Right lobe of liver (tissue), 6 donors: ENCODE measurements around the gene DNASE1. TPM values are rescaled to one million over a fixed set of nuclear protein-coding genes. Genes with fewer than 3 reads are reported as not detected.

Experiments
- ATAC-seq, 4 donors: fragments of 200-7000 bp; cut with Tn5 transposase; one replicate each; pipeline ENCODE4 v1.9.1; 2020; ENCODE audit warnings: mild to moderate bottlenecking in 4 of 4, moderate library complexity in 4 of 4
- DNase-seq, 3 donors: peaks; one replicate each; pipeline ENCODE4 v3.0.0-alpha.2; 2020
- H3K27ac ChIP-seq, 3 donors: fragments of 200-600 bp; one replicate each; pipeline ENCODE4 v1.8.0; 2022
- H3K27me3 ChIP-seq, 2 donors: fragments of 200-600 bp; one replicate each; pipeline ENCODE4 v1.8.0; 2022
- H3K36me3 ChIP-seq, 4 donors: fragments of 200-600 bp; sonication (generic) in 1 of 4; one replicate each; pipeline versions ENCODE4 v1.5.1 to v1.8.0; 2017 to 2022; ENCODE audit warnings: control low read depth in 1 of 4
- H3K4me1 ChIP-seq, 4 donors: fragments of 200-600 bp; sonication (generic) in 1 of 4; one replicate each; pipeline versions ENCODE4 v1.5.1 to v1.8.0; 2017 to 2022; ENCODE audit warnings: control low read depth in 1 of 4
- H3K4me3 ChIP-seq, 3 donors: fragments of 200-600 bp; one replicate each; pipeline ENCODE4 v1.8.0; 2022
- H3K9me3 ChIP-seq, 4 donors: fragments of 200-600 bp; sonication (generic) in 1 of 4; one replicate each; pipeline versions ENCODE4 v1.5.1 to v1.8.0; 2017 to 2022; ENCODE audit warnings: control low read depth in 1 of 4
- CTCF ChIP-seq, 4 donors: fragments of 200-600 bp in 3 of 4; fragments of 450-650 bp in 1 of 4; IDR thresholded peaks; one replicate each; pipeline versions ENCODE4 v1.5.1 to v1.8.0; 2016 to 2022; ENCODE audit warnings: antibody characterized with exemption in 4 of 4, mild to moderate bottlenecking in 2 of 4
- POLR2A ChIP-seq: fragments of 450-650 bp; IDR thresholded peaks from one replicate; pipeline ENCODE4 v1.6.1; 2017; ENCODE audit warnings: antibody characterized with exemption, mild to moderate bottlenecking
- WGBS: methylation state at CpG from one replicate; pipeline ENCODE4 v1.1.6; 2018; ENCODE audit warnings: low coverage, low lambda C conversion rate; ENCODE audit not compliant: insufficient coverage; ENCODE audit errors: missing lambda C conversion rate; 5-methylcytosine and 5-hydroxymethylcytosine counted together
- intact Hi-C, 2 donors: fragments of 100-400 bp; cut with DNase I; formaldehyde crosslinking; loops; one replicate each; pipeline versions ENCODE4 v1.11.2 to v1.14.1; 2022
- total RNA-seq, 6 experiments: library from RNA; depleted of rRNA in 2 of 6; stranded (reverse); fragments of >200 nt in 2 of 6; fragmentation: NEBNext Ultra II Directional in 3 of 6; extraction: Animal tissue kit (Norgen Biotek cat#: 25700) in 3 of 6; gene quantifications; one replicate each; pipeline versions ENCODE4 v1.1.0 to v1.2.4, GENCODE V29; 2016 to 2023
- donor health status: DM: no; HTN: yes; CAD: no.
- donor health status: DM: no; HTN: no; CAD: no.
- donor health status: DM: no; HTN: no; CAD: no.
- donor health status: DM: no; HTN: yes; CAD: no.
- donor health status: DM: no; HTN: yes; CAD: no.

DNASE1 gene
- total RNA-seq, 6 experiments from 2014 or later, result 1.4 to 6.2 (median 3.1) TPM

DNA sequence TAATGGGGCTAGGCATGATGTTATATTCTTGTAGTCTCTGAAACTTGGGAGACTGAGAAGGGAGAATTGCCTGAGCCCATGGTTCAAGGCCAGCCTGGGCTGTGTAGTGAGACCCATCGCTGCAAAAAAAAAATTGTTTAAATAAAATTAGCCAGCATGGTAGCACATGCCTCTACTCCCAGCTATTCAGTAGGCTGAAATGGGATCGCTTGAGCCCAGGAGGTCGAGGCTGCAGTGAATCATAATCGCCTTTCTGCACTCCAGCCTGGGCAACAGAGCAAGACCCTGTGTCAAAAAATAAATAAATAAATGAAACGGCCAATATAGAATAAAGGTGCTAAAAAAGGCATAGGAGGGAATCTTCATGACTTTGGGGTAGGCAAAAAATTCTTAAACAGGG lies 29.2 kb upstream of the DNASE1 start:
- Histone ChIP-seq H3K4me3 (no peak overlapping the region), H3K9me3 (no peaks in the 10 kb centered on the region), H3K4me1 (peaks cover 0 to 8% (median 0%) of the 10 kb centered on the region in 4 donors), H3K27ac (no peak overlapping the region), H3K36me3 (no peaks in the 10 kb centered on the region), H3K27me3 (no peaks in the 10 kb centered on the region)
- intact Hi-C loops, result no loop called here
- 89% methylated on average over 5 of the region's 5 CpGs for WGBS
- DNase-seq (peak in 1 of 3 donors; percentile 5), ATAC-seq (no peak)
- no peak for TF ChIP-seq POLR2A
- no peak for TF ChIP-seq CTCF (IDR thresholded peaks at IDR 0.05)

DNA sequence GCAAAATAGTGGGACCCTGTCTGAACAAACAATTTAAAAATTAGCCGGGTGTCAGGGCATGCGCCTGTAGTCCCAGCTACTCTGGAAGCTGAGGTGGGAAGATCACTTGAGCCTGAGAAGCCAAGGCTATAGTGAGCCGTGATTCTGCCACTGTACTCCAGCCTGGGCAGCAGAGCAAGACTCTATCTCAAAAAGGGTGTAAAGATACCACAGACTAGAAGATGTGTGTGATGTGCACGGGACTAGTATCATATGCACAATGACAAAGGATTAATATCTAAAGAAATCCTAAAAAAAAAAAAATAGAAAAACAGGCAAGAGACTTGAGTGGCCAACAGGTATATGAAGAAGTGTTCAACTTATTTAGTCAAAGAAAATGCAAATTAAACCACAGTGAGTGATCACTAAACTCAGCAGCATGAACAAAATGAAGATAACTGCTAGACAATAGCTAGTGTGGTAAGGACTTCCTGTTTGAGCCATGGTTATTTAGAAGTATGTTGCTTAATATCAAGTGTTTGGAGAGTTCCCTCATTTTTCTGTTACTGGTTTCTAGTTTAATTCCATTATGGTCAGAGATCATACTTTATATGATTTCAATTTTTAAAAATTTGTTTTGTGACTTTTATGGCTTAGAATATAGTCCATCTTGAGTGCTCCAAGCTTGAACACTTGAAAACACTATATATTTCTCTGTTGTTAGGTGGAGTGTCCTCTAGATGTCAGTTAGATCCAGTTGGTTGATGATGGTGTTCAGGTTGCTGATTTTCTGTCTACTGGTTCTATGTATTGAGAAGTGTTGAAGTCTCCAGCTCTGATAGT lies 28.4 kb upstream of the DNASE1 start:
- H3K36me3 ChIP-seq, result no peaks in the 10 kb centered on the region
- H3K4me1 ChIP-seq, result peaks cover 0 to under 1% (median 0%) of the 10 kb centered on the region in 4 donors
- WGBS, result 77% methylated on average over 4 of the region's 4 CpGs
- intact Hi-C loops, result no loop called here
- H3K9me3 ChIP-seq, result no peaks in the 10 kb centered on the region
- no peak for TF ChIP-seq CTCF (IDR thresholded peaks at IDR 0.05)
- TF ChIP-seq POLR2A, result no peak
- no peak overlapping the region for H3K4me3 ChIP-seq
- H3K27ac ChIP-seq, result no peak overlapping the region
- peak in 2 of 4 donors; percentile 45 to 51 for ATAC-seq
- H3K27me3 ChIP-seq, result no peaks in the 10 kb centered on the region
- DNase-seq, result peak in 1 of 3 donors; percentile 13

DNA sequence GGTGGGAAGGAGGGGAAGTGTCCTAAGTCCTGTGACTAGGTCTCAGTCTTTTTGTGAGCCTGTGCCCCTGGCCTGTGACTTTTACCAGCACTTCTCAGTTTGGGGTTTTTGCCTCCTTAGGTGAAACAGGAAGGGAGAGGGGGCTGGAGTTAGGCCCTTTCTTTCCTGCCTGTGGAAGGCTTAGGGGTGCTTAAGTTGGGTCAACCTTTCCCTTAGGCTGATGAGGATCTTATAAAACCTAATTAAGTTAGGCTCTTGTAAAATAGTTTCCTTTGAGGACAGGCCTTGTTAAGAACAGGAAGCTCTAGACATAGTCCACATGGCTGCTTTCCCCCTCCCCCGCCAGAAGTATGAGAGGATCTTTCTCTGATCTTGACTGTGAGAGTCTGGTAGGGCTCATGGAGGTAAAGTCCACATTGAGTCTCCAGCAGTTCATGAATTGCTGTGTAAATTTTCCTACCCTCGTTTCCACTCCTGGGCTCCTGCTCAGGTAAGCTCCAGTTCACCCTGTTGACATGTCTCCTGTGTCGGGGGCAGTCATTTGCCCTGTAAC lies 17.0 kb upstream of the DNASE1 start:
- WGBS, result 56% methylated on average over 2 of the region's 3 CpGs

DNA sequence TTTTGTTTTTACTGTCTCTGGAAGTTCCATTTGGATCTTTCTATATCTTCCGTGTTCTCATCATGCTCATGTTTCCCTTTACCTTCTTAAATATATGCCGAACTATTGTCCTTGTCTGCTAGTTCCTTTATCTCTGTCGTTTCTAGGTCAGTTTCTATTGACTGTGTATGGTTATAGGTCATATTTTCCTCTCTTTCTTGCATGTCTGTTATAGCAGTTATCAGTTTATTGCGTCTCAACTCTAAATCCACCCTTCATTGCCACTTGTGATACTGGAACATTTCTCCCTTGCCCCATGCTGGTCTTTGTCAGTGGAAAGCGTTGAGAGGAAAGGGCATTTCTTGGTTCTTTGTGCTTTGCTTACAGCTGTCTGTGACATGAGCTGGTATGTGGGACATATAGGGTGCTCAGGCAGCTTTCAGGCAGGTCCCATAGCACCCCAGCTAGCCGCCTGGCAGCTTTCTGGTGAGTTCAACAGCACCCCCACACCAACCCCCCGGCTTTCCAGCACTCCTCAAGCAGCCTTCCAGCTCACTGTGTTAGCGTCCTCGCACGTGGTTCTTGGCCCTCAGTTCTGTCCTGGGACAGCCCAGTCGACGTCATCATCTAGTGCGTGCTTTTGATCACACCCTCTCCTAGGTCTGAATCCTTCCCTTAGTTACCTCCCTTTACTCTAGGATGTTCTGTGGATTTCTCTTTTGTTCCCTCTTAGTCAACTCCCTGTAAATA lies 15.4 kb upstream of the DNASE1 start:
- no peaks in the 10 kb centered on the region for H3K36me3 ChIP-seq
- intact Hi-C loops, result no loop called here
- WGBS, result 95% methylated on average over 11 of the region's 13 CpGs
- H3K9me3 ChIP-seq, result no peaks in the 10 kb centered on the region
- no peak for TF ChIP-seq CTCF (IDR thresholded peaks at IDR 0.05)
- no peak for TF ChIP-seq POLR2A
- no peak overlapping the region for H3K4me3 ChIP-seq
- H3K27me3 ChIP-seq, result no peaks in the 10 kb centered on the region
- ATAC-seq, result no peak
- H3K4me1 ChIP-seq, result peaks cover 0 to 8% (median 0%) of the 10 kb centered on the region in 4 donors
- no peak overlapping the region for H3K27ac ChIP-seq
- peak in 1 of 3 donors; percentile 15 for DNase-seq

More for the DNA sequence above, 17.0 kb upstream of the DNASE1 start:
- peaks cover 0 to 8% (median 0%) of the 10 kb centered on the region in 4 donors for H3K4me1 ChIP-seq
- H3K27me3 ChIP-seq, result no peaks in the 10 kb centered on the region
- H3K9me3 ChIP-seq, result no peaks in the 10 kb centered on the region
- no peak overlapping the region for H3K27ac ChIP-seq
- TF ChIP-seq CTCF (IDR thresholded peaks at IDR 0.05) (no peak), POLR2A (no peak)
- ATAC-seq (peak; percentile 15 to 60 (median 43)), DNase-seq (peak in 1 of 3 donors; percentile 37)
- H3K4me3 ChIP-seq, result no peak overlapping the region
- no peaks in the 10 kb centered on the region for H3K36me3 ChIP-seq
- intact Hi-C loops, result no loop called here
